NCI-H187 (cell line): Measurements from ENCODE around the gene EFCAB6.

Source experiments
- DNase-seq, 2 experiments: peaks; one replicate each; lab custom pipeline; 2025; lab: John Stamatoyannopoulos, UW

The EFCAB6 gene

DNA sequence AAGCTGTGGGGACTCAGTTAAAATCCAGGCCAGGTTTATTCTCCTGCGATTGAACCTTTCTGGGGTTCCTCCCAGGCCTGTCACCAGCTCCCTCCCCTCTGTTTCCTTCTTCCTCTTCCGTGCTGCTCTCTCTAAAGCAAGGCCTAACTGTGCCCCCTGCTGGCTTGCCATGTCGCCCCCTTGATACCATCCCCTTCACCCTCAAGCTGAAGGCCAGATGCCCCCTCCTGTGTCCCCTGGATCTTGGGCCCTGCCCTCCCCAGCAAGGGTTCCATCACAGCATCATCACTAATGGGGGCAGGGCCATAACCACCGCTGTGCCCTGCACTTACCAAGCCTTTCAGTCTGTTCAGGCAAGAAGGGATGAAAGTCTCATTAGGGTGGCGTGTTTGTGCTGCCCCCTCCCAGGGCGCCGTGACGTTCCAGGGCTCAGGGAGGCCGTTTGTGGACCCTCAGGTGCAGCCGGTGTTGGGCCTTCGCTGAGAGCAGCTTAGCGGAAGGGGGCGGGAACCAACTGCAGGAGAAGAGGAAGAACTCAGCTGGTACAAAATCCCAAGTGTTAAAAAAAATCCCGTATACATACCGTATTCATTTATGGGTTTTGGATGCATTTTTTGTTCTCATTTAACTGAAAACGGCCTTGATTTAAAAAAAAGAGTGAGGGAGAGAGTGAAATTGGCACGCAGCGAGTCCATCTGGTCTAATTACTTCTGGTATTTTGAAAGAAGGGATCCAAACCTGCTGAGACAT is 330.4 kb downstream of the EFCAB6 start:
- DNase-seq: no peak

DNA sequence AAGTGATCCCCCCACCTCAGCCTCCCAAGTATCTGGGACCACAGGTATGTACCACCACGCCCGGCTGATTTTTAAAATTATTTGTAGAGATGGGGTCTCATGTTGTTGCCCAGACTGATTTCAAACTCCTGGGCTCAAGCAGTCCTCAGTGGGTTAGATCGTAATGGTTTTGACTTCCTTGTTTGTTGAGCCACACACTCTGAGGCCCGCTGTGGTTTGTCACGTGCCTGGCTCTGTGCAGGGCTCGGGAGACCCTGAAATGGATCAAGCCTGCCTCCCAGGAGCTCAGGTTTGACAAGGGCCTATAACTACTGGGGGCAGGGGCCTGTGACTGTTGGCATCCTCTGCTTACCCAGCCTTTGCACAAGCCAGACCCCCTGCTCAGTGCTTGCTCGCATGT is 332.1 kb downstream of the EFCAB6 start:
- DNase-seq: no peak

DNA sequence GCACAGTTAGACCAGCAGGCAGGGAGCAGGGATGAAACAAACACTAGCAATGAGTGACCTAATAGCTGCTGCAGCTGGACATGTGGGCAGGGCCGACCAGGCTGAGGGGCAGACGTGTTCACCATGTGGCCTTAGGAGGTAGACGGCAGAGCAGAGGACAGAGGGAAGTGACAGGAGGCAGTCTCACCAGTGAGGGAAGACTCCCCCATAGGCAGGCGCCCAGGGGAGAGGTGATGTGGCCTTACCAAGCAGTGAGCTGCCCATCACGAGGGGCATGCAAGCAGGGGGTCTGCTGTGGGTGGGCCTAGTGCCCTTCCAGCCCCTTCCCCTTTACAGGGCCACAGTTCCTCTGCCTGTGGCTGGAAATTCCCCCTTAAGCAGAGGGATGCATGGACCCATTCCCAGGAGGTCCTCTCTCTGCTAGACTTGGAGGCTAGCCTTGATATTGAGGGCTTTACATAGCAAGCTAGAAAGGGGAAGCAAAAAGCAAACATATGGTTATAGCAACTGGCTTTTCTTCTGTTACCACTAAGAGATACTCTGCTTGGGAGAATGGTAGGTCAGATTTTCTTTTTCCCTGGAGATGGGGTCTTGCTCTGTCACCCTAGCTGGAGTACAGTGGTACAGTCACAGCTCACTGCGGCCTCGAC is 332.7 kb downstream of the EFCAB6 start:
- DNase-seq: no peak
